ENCODE data around the gene TSPAN16.
A peak's percentile ranks its signal among the peaks of the same experiment; 100 is the strongest.

DNA sequence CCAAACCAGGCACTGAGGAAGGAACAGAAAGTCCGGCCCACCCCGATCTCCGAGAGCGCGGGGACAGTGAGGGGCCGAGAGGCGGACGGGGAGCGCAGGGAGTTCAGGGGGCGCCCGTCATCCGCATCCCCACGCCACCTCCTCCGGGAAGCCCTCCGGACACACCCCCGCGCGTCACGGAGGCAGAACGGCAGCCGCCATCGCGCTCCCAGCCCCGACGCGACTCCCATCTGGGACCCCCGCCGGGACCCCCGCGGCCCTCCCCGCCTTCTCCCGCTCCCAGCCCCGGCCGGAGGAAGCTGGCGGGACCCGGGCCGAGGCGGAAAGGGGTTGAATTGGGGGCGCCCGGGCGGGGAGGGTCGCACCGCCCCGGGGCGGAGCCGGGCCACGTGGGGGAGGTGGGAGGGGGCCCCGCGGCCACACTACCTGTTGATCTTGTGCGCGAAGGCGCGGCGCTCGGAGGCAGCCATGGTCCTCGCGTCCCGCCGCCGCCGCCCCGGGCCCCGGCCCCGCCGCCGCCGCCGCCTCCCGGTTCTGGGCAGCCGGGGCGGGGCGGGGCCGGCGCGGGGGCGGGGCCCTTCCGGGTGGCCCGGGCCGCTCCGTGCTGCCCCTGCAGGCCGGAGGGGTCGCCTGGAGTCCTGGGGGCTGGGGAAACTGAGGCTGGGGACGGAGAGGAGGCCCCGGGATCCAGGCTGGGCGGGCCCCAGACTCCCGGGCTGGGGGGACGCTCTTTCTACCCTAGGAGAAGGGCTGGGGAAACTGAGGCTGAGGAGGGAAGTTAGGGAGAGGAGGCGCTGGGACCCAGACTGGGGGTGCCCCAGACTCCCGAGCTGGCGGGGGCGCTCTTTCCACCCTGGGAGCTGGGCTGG, 33.8 kb upstream of the TSPAN16 start, which contains the start of gene DOCK6:
- TF ChIP-seq CTCF (IDR thresholded peaks at IDR 0.05; ENCODE audit: low read length) (peak; percentile 65), EZH2 (IDR thresholded peaks at IDR 0.05; ENCODE audit: borderline replicate concordance, low read length) (no peak)
